ENCODE data around the gene MYH9. TPM values are rescaled to one million over a fixed set of nuclear protein-coding genes. Genes with fewer than 3 reads are reported as not detected.

The MYH9 gene
- total and polyA plus RNA-seq, 7 experiments from 2014 or later: 95.5 to 900 (median 661) TPM

DNA sequence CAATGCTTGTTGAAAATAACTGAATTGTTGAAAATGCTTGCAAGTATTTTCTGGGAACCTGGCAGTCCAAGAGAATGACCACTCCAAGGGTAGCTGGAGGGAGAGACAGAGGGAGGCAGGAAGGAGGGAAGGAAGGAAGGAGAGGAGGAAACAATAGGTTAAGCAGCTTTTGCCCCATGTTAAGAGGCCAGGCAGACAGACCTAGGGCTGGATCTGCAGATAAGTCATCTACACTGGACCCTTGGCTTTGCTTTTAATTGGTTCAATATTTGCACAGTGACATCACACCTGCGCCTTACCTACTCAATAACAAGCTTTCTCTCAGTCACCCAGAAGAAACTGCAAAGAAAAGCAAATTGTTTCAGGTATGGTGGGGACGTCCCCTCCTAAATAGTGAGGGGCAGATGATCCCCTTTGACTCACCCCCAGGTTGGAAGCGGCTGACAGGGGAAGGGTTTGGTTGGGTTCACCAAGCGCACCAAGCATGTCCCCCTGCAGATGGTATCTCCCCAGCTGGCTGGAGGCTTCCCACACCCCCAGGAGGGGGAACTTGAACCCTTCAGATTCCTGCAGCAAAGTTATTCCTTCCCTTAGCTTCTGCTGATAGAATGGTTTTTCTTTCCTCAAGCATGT, 24.3 kb downstream of the MYH9 start:
- peak overlapping the region; percentile 93 for H3K27ac ChIP-seq (ENCODE audit: low read depth, low read length)
- peaks cover 96 to 97% of the 10 kb centered on the region in 2 donors for H3K4me1 ChIP-seq (ENCODE audit: control insufficient read depth in 2 of 2, insufficient read depth in 2 of 2, low read length in 2 of 2)
- no peak for DNase-seq
- intact Hi-C loops (cut with micrococcal nuclease): no loop called here
- ChIA-PET CTCF (interaction anchor here (0.8 to 1.8 kb wide), 4 partner anchors 11 to 107 kb away, joined by 3 to 7 read pairs (median 4); no protein-coding TSS in a partner anchor), POLR2A (interaction anchor here (1.2 to 47.8 kb wide), 3 partner anchors 8 to 35 kb away, joined by 4 to 1512 read pairs (median 1512); partner anchors contain the start of gene MYH9)
- H3K9me3 ChIP-seq (ENCODE audit: control insufficient read depth in 2 of 3, low read length in 3 of 3): no peaks in the 10 kb centered on the region
- Mint-ChIP-seq H3K9me3 (no peaks in the 10 kb centered on the region), H3K27me3 (no peaks in the 10 kb centered on the region), H3K4me3 (peak overlapping the region; percentile 39 to 88 (median 82)), H3K36me3 (peaks cover 4 to 16% (median 11%) of the 10 kb centered on the region in 5 donors), H3K4me1 (peaks cover 71 to 100% (median 95%) of the 10 kb centered on the region in 7 donors), H3K27ac (peak overlapping the region; percentile 91 to 98 (median 96))
- ATAC-seq: no peak
- H3K4me3 ChIP-seq (ENCODE audit: low read length): no peak overlapping the region
- H3K27me3 ChIP-seq (ENCODE audit: control insufficient read depth in 2 of 2, insufficient read depth in 2 of 2, low read length in 2 of 2): no peaks in the 10 kb centered on the region
- H3K36me3 ChIP-seq (ENCODE audit: control insufficient read depth in 2 of 3, insufficient read depth in 3 of 3, low read length in 3 of 3): peaks cover 0 to 18% (median 9%) of the 10 kb centered on the region in 3 experiments

DNA sequence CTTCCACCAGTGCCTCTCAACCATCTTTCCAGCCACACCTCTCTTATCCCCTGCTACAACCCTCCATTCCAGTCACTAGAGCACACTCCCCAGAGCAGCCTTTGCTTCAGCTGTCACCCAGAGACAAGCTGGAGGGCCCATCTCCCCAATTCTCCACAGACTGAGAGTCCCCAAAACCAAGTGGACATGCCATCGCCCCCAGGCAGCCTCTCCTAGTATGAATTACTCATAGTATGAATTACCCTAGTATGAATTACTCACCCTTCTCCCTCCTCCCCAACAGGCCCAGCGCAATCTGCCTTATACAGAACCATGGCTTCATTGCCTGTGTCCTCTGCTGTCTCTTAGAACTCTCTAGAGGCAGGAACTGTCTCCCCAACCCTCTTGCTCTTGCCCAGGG, 24.8 kb downstream of the MYH9 start:
- Mint-ChIP-seq H3K36me3 (peaks cover 4 to 16% (median 11%) of the 10 kb centered on the region in 5 donors), H3K9me3 (no peaks in the 10 kb centered on the region), H3K27ac (peak overlapping the region; percentile 81 to 98 (median 96)), H3K4me1 (peaks cover 69 to 98% (median 93%) of the 10 kb centered on the region in 7 donors), H3K4me3 (peak overlapping the region; percentile 39 to 88 (median 80)), H3K27me3 (no peaks in the 10 kb centered on the region)
- no peaks in the 10 kb centered on the region for H3K9me3 ChIP-seq (ENCODE audit: control insufficient read depth in 2 of 3, low read length in 3 of 3)
- ChIA-PET CTCF (interaction anchor here (1.8 kb wide), 1 partner anchor 108 kb away, joined by 7 read pairs; no protein-coding TSS in a partner anchor), POLR2A (interaction anchor here (1.2 to 47.8 kb wide), 3 partner anchors 8 to 35 kb away, joined by 4 to 1512 read pairs (median 1512); partner anchors contain the start of gene MYH9)
- H3K4me1 ChIP-seq (ENCODE audit: control insufficient read depth in 2 of 2, insufficient read depth in 2 of 2, low read length in 2 of 2): peaks cover 96 to 97% of the 10 kb centered on the region in 2 donors
- no peak for DNase-seq
- no peak for ATAC-seq
- peak overlapping the region; percentile 93 for H3K27ac ChIP-seq (ENCODE audit: low read depth, low read length)
- H3K27me3 ChIP-seq (ENCODE audit: control insufficient read depth in 2 of 2, insufficient read depth in 2 of 2, low read length in 2 of 2): no peaks in the 10 kb centered on the region
- H3K36me3 ChIP-seq (ENCODE audit: control insufficient read depth in 2 of 3, insufficient read depth in 3 of 3, low read length in 3 of 3): peaks cover 0 to 18% (median 9%) of the 10 kb centered on the region in 3 experiments
- intact Hi-C loops (cut with micrococcal nuclease): no loop called here
- no peak overlapping the region for H3K4me3 ChIP-seq (ENCODE audit: low read length)

- Histone ChIP-seq H3K27ac (ENCODE audit: low read depth, low read length) (peak overlapping the region; percentile 93), H3K36me3 (ENCODE audit: control insufficient read depth in 2 of 3, insufficient read depth in 3 of 3, low read length in 3 of 3) (peaks cover 0 to 14% (median 7%) of the 10 kb centered on the region in 3 experiments), H3K4me1 (ENCODE audit: control insufficient read depth in 2 of 2, insufficient read depth in 2 of 2, low read length in 2 of 2) (peaks cover 95 to 97% of the 10 kb centered on the region in 2 donors), H3K9me3 (ENCODE audit: control insufficient read depth in 2 of 3, low read length in 3 of 3) (no peaks in the 10 kb centered on the region), H3K27me3 (ENCODE audit: control insufficient read depth in 2 of 2, insufficient read depth in 2 of 2, low read length in 2 of 2) (no peaks in the 10 kb centered on the region), H3K4me3 (ENCODE audit: low read length) (no peak overlapping the region)
- DNase-seq: no peak
- intact Hi-C loops (cut with micrococcal nuclease): no loop called here
- Mint-ChIP-seq H3K9me3 (peaks cover 0 to under 1% (median 0%) of the 10 kb centered on the region in 11 donors), H3K4me3 (peak overlapping the region; percentile 27 to 88 (median 80)), H3K4me1 (peaks cover 74 to 98% (median 93%) of the 10 kb centered on the region in 7 donors), H3K27me3 (no peaks in the 10 kb centered on the region), H3K27ac (peak overlapping the region; percentile 81 to 98 (median 96)), H3K36me3 (peaks cover 4 to 17% (median 10%) of the 10 kb centered on the region in 5 donors)
- ChIA-PET CTCF (interaction anchor here (0.6 to 2.1 kb wide), 4 partner anchors 14 to 61 kb away, joined by 3 to 6 read pairs (median 3); no protein-coding TSS in a partner anchor), POLR2A (interaction anchor here (1.0 to 47.8 kb wide), 3 partner anchors 8 to 93 kb away, joined by 3 to 1512 read pairs (median 1512); partner anchors contain the start of gene MYH9)
- ATAC-seq: no peak
Measured at GRCh38 chr22:36362075-36362474, 25.7 kb downstream of the MYH9 start.

DNA sequence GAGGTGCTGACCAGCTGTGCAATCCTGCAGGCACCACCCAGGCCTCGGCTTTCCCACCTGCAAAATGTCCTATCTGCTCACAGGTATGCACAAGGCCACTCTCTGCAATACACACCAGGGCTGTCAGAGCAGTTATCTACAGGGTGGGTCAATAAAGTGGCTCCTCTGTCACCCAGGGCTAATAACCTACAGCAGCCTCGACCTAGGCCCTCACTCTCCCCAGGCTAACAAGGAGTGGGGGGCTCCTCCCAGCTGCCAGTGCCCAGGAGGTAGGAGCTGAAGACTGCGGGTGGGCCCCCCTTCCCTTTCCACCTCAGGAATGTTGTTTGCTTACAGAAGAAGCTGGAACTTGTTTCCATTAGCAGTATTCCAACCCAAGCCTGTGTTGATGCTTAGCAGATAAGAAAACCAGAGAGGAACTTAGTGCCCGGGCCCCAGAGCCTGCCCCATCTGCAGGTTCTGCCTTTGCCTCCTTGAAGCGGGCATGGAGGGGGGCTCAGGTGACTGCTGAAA, 26.8 kb downstream of the MYH9 start:
- Mint-ChIP-seq H3K4me1 (peaks cover 71 to 98% (median 93%) of the 10 kb centered on the region in 7 donors), H3K9me3 (peaks cover 0 to 2% (median 0%) of the 10 kb centered on the region in 11 donors), H3K36me3 (peaks cover 0 to 18% (median 5%) of the 10 kb centered on the region in 5 donors), H3K27me3 (no peaks in the 10 kb centered on the region), H3K4me3 (peak overlapping the region in 9 of 10 donors; percentile 68 to 88 (median 79)), H3K27ac (peak overlapping the region; percentile 16 to 98 (median 96))
- ATAC-seq: no peak
- intact Hi-C loops (cut with micrococcal nuclease): no loop called here
- no peaks in the 10 kb centered on the region for H3K27me3 ChIP-seq (ENCODE audit: control insufficient read depth in 2 of 2, insufficient read depth in 2 of 2, low read length in 2 of 2)
- peaks cover under 1 to 5% (median 4%) of the 10 kb centered on the region in 3 experiments for H3K36me3 ChIP-seq (ENCODE audit: control insufficient read depth in 2 of 3, insufficient read depth in 3 of 3, low read length in 3 of 3)
- no peaks in the 10 kb centered on the region for H3K9me3 ChIP-seq (ENCODE audit: control insufficient read depth in 2 of 3, low read length in 3 of 3)
- ChIA-PET POLR2A (interaction anchor here (0.5 to 47.8 kb wide), 5 partner anchors 6 to 393 kb away, joined by 3 to 1512 read pairs (median 5); partner anchors contain the start of gene MYH9), CTCF (interaction anchor here (1.1 to 2.1 kb wide), 3 partner anchors 16 to 60 kb away, joined by 3 to 6 read pairs (median 3); no protein-coding TSS in a partner anchor)
- no peak for DNase-seq
- peak overlapping the region; percentile 93 for H3K27ac ChIP-seq (ENCODE audit: low read depth, low read length)
- H3K4me3 ChIP-seq (ENCODE audit: low read length): no peak overlapping the region
- peaks cover 95% of the 10 kb centered on the region in 2 donors for H3K4me1 ChIP-seq (ENCODE audit: control insufficient read depth in 2 of 2, insufficient read depth in 2 of 2, low read length in 2 of 2)

GRCh38 chr22:36360011-36360410, 27.8 kb downstream of the MYH9 start:
- Mint-ChIP-seq H3K9me3 (peaks cover 0 to 2% (median 0%) of the 10 kb centered on the region in 11 donors), H3K27ac (peak overlapping the region; percentile 25 to 98 (median 95)), H3K27me3 (no peaks in the 10 kb centered on the region), H3K4me1 (peaks cover 78 to 100% (median 96%) of the 10 kb centered on the region in 7 donors), H3K4me3 (peak overlapping the region; percentile 27 to 88 (median 75)), H3K36me3 (peaks cover 4 to 21% (median 6%) of the 10 kb centered on the region in 5 donors)
- Histone ChIP-seq H3K27ac (ENCODE audit: low read depth, low read length) (peak overlapping the region; percentile 57), H3K27me3 (ENCODE audit: control insufficient read depth in 2 of 2, insufficient read depth in 2 of 2, low read length in 2 of 2) (no peaks in the 10 kb centered on the region), H3K4me1 (ENCODE audit: control insufficient read depth in 2 of 2, insufficient read depth in 2 of 2, low read length in 2 of 2) (peaks cover 95 to 96% of the 10 kb centered on the region in 2 donors), H3K36me3 (ENCODE audit: control insufficient read depth in 2 of 3, insufficient read depth in 3 of 3, low read length in 3 of 3) (peaks cover 4 to 5% (median 5%) of the 10 kb centered on the region in 3 experiments), H3K4me3 (ENCODE audit: low read length) (no peak overlapping the region), H3K9me3 (ENCODE audit: control insufficient read depth in 2 of 3, low read length in 3 of 3) (no peaks in the 10 kb centered on the region)
- intact Hi-C loops (cut with micrococcal nuclease): no loop called here
- ATAC-seq: no peak
- DNase-seq: no peak
- POLR2A ChIA-PET: interaction anchor here (1.4 to 47.8 kb wide), 3 partner anchors 6 to 45 kb away, joined by 5 to 1512 read pairs (median 1512); partner anchors contain the start of gene MYH9
- CTCF ChIA-PET: interaction anchor here (1.1 kb wide), 1 partner anchor 25 kb away, joined by 3 read pairs; no protein-coding TSS in a partner anchor

DNA sequence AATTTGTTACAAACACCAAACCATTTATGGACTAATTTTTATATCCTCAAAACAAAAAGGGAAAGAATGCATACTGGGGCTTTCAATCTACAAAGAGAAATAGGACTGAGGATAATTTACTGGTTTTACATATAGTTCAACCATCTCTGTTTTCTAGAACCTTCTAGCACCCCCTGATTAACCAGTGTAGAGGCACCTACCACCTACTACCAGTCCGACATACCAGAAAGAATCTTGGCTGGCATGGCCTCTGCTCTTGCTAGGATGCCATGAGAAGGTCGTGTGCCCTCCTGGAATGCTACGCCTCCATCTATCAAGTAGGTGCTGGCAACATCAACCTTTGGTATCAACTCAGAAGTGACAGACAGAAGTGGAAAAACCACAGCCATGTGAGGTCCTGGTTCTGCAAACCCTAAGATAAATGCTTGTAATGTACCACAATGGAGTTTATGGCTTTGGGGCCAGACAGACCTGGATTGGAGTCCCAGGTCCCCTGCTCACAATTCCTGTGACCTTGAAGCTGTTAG, 28.2 kb downstream of the MYH9 start:
- intact Hi-C loops (cut with micrococcal nuclease): no loop called here
- H3K4me1 Mint-ChIP-seq: peaks cover 78 to 100% (median 96%) of the 10 kb centered on the region in 7 donors
- CTCF ChIA-PET: interaction anchor here (1.1 to 1.2 kb wide), 2 partner anchors 26 kb away, joined by 3 to 5 read pairs; no protein-coding TSS in a partner anchor
- Histone ChIP-seq H3K27me3 (ENCODE audit: control insufficient read depth in 2 of 2, insufficient read depth in 2 of 2, low read length in 2 of 2) (no peaks in the 10 kb centered on the region), H3K36me3 (ENCODE audit: control insufficient read depth in 2 of 3, insufficient read depth in 3 of 3, low read length in 3 of 3) (peaks cover 4 to 5% (median 5%) of the 10 kb centered on the region in 3 experiments), H3K4me3 (ENCODE audit: low read length) (no peak overlapping the region), H3K27ac (ENCODE audit: low read depth, low read length) (peak overlapping the region; percentile 57), H3K9me3 (ENCODE audit: control insufficient read depth in 2 of 3, low read length in 3 of 3) (no peaks in the 10 kb centered on the region), H3K4me1 (ENCODE audit: control insufficient read depth in 2 of 2, insufficient read depth in 2 of 2, low read length in 2 of 2) (peaks cover 95 to 96% of the 10 kb centered on the region in 2 donors)
- H3K36me3 Mint-ChIP-seq: peaks cover 4 to 22% (median 6%) of the 10 kb centered on the region in 5 donors
- ATAC-seq (no peak), DNase-seq (no peak)
- H3K27me3 Mint-ChIP-seq: no peaks in the 10 kb centered on the region
- H3K4me3 Mint-ChIP-seq: peak overlapping the region; percentile 33 to 88 (median 76)
- H3K9me3 Mint-ChIP-seq: peaks cover 0 to 2% (median 0%) of the 10 kb centered on the region in 11 donors
- POLR2A ChIA-PET: interaction anchor here (1.1 to 47.8 kb wide), 5 partner anchors 5 to 76 kb away, joined by 3 to 1512 read pairs (median 5); partner anchors contain the start of gene MYH9
- peak overlapping the region; percentile 67 to 98 (median 93) for H3K27ac Mint-ChIP-seq
